Urinary bladder (tissue), 4 donors: ENCODE data around the gene SBK3. TPM values are rescaled to one million over a fixed set of nuclear protein-coding genes. Genes with fewer than 3 reads are reported as not detected.
"Not testable (repeated sequence)": the region's sequence is repeated elsewhere in the genome, so short reads cannot be mapped to it uniquely, and the experiment has no call there.

Source experiments
- DNase-seq: peaks from one replicate; pipeline ENCODE4 v3.0.0-alpha.2; 2015; ENCODE audit errors: extremely low spot score
- H3K27ac ChIP-seq: one replicate; pipeline ENCODE4 v1.5.1; 2013; ENCODE audit warnings: low read depth, mild to moderate bottlenecking, moderate library complexity
- H3K36me3 ChIP-seq: one replicate; pipeline ENCODE4 v1.6.1; 2013; ENCODE audit warnings: mild to moderate bottlenecking, moderate library complexity; ENCODE audit not compliant: insufficient read depth
- H3K4me1 ChIP-seq: one replicate; pipeline ENCODE4 v1.6.1; 2013; ENCODE audit warnings: mild to moderate bottlenecking, moderate library complexity; ENCODE audit not compliant: insufficient read depth
- H3K4me3 ChIP-seq: one replicate; pipeline ENCODE4 v1.5.1; 2013; ENCODE audit warnings: low read depth, low read length
- WGBS: extraction: QIAGEN DNeasy Blood & Tissue Kit; methylation state at CpG from one replicate; pipeline ENCODE4 v1.1.7; 2013; 5-methylcytosine and 5-hydroxymethylcytosine counted together
- polyA plus RNA-seq: library from polyadenylated mRNA; stranded (reverse); fragments of 200-250 nt; gene quantifications from one replicate; pipeline ENCODE4 v1.2.3, GENCODE V29; 2013
- total RNA-seq: library from RNA; depleted of rRNA; stranded (reverse); fragments of >200 nt; gene quantifications from one replicate; pipeline ENCODE4 v1.2.3, GENCODE V29; 2014
- donor health status: healthy with polysubstance abuse.
- donor health status: healthy.

SBK3 gene
- total and polyA plus RNA-seq, 2 donors, result 0.72 TPM; not detected in 1

- no peaks in the 10 kb centered on the region for H3K4me1 ChIP-seq
- no peak for DNase-seq
- WGBS, result 35% methylated on average over 12 of the region's 12 CpGs
These were observed 35.9 kb upstream of the SBK3 start for GRCh38 chr19:55581145-55581822.

DNA sequence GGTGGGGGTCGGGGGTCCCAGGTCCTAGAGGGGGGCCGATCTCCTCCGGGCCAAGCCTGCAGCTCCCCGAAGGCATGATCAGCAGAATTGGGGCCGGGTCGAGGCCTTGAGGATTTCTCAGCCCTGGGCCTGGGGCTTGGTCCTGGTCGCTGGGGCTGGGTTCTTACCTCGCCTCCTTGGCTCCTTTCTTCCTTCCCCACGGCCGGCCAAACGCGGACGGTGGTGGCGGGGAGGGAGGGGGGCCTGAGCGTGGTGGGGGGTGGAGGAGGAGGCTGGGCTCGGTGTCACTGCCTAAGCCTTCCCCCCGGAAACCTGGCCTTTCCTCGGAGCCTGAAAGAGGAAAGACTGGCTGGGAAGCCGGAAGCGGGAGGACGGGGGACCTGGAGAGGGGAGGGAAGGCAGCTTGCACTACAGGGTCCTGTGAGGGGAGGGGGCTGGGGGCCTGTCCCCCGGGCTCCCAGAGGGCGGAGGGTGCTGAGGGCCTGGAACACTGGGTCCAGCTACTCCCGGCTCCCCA, 35.3 kb upstream of the SBK3 start, which contains the start of gene ZNF579:
Gene ZNF579 (minus strand): TSS at position 221 of the 517 bp plus-strand sequence. CDS start 1,209 bp downstream, outside the sequence.
- H3K4me1 ChIP-seq, result no peaks in the 10 kb centered on the region
- peaks cover 3% of the 10 kb centered on the region for H3K36me3 ChIP-seq
- peak within 1 kb of the TSS; percentile 77 for H3K27ac ChIP-seq
- peak within 1 kb of the TSS; percentile 69 for H3K4me3 ChIP-seq
- no peak for DNase-seq
- 1% methylated on average over 24 of the region's 24 CpGs for WGBS

More at GRCh38 chr19:55581145-55581822, 35.9 kb upstream of the SBK3 start:
- peaks cover 3% of the 10 kb centered on the region for H3K36me3 ChIP-seq
- H3K4me3 ChIP-seq, result peak overlapping the region; percentile 69
- no peak overlapping the region for H3K27ac ChIP-seq

DNA sequence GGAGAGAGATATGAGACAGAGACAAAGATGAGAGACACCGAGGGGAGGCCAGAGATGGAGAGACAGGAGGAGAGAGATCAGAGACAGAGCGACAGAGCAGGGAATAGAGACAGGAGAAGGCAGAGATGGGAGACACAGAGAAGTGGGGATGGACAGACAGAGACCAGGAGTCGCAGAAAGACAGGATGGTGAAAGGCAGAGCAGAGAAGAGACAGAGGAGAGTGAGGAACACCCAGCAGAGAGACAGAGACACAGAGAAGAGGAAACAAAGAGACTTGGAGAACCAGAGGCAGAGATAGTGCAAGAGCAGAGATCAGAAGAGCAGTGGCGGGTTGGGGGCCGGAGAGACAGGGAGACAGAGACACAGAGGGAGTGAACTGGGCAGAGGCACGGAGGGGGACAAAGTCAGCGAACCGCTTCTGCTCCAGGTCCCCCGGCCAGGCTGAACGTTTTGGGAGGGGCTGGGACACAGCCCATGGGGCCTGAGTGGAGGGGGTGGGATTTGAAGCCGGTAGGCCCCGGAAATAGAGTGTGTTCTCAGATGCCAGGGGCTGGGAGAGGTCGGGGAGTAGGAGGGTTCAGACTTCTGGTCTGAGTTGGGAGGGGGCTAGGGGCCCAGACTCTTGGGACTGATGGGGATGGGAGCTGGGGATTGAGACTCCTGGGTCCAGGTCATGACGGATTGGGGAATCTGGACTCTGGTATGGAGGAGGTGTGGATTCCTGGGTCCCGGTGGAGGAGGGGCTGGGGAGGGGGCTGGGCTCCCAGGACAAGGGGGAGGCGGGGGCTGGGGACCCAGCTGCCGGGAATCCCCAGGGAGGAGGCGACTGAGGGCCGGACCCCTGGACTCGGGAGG, 34.7 kb upstream of the SBK3 start:
- H3K27ac ChIP-seq, result peak overlapping the region; percentile 77
- H3K4me3 ChIP-seq, result peak overlapping the region; percentile 69
- no peaks in the 10 kb centered on the region for H3K4me1 ChIP-seq
- no peak for DNase-seq
- peaks cover 3% of the 10 kb centered on the region for H3K36me3 ChIP-seq
- WGBS, result 9% methylated on average over 20 of the region's 20 CpGs

DNA sequence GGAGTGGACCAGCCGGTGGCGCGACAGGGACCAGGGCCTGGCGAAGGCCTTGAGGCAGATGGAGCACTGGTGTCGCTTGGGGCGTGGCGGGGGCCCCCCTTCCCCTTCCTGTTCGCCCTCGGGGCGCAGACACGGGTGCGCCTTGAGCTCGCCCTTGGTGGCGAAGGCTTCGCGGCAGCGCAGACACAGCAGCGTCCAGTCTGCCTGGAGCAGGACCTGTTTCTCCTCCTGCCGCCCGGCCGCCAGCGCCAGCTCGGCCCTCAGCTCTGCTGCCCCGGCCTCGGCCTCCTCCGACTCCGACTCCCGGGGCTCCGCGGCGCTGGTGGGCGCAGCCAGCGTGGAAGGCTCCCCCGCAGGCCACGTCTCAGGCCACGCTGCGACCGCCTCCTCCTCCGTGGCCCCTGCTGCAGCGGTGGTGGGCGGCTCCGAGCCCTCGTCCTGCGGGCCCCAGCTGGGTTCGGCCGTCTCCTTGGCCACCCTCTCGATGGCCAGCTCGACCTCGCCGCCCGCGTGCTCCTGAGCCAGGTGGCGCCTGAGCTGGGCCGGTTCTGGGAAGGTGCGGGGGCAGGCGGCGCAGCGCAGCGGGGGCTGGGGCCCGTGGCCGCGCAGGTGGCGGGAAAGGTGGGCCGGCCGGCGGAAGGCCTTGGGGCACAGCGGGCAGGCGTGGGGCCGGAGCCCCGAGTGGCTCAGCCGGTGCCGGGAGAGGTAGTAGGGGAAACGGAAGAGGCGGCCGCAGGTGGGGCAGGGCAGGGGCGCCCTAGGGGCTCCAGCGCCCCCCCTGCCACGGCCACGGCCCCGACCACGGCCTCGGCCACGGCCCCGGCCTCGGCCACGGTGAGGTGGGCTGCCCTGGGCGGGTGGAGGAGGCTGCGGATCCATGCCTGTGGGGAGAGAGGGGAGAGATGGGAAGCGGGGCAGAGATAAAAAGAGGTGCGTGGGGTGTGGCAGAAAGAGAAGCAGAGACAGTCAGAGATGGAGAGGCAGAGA, 33.7 kb upstream of the SBK3 start:
- H3K4me1 ChIP-seq, result no peaks in the 10 kb centered on the region
- 94% methylated on average over 90 of the region's 90 CpGs for WGBS
- DNase-seq, result no peak
- H3K36me3 ChIP-seq, result peaks cover 3% of the 10 kb centered on the region
- H3K27ac ChIP-seq, result no peak overlapping the region
- peak overlapping the region; percentile 69 for H3K4me3 ChIP-seq

DNA sequence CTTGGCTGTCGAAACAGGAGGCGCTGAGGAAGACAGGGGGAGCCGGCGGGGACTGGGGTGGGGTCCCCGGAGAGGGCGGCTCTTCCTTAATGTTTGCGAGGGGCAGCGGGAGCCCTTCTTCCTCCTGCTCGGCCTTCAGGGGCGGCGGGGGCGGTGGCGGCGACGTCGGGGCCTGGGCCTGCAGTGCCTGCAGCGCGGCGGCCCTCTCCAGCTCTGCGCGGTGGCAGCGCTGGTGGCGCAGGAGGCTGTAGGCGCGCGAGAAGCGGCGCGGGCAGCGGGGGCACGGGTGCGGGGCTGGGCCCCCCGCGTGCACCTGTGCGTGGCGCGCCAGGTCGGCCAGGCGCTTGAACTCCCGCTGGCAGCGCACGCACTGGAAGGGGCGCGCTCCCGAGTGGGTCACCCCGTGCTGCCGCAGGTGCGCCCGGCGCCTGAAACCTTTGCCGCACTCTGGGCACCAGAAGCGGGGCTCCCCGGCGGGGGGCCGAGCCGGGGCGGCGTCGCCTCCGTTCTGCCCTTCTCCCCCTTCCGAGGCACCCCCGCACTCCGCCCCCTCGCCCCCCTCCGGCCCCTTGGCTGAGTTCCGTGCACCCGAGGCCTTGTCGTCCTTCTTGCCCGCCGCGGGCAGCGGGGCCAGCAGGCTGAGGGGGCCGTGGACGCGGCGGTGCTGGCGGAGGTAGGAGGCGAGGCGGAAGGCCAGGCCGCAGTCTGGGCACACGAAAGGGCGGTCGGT, 32.9 kb upstream of the SBK3 start:
- Histone ChIP-seq H3K36me3 (peaks cover 3% of the 10 kb centered on the region), H3K27ac (no peak overlapping the region), H3K4me3 (no peak overlapping the region), H3K4me1 (no peaks in the 10 kb centered on the region)
- WGBS, result 95% methylated on average over 83 of the region's 83 CpGs
- DNase-seq, result no peak

- WGBS, result 90% methylated on average over 5 of the region's 5 CpGs
- DNase-seq, result no peak
- Histone ChIP-seq H3K36me3 (peaks cover 3% of the 10 kb centered on the region), H3K4me1 (no peaks in the 10 kb centered on the region), H3K4me3 (no peak overlapping the region), H3K27ac (no peak overlapping the region)
These were observed 31.4 kb upstream of the SBK3 start for GRCh38 chr19:55576746-55577145.

DNA sequence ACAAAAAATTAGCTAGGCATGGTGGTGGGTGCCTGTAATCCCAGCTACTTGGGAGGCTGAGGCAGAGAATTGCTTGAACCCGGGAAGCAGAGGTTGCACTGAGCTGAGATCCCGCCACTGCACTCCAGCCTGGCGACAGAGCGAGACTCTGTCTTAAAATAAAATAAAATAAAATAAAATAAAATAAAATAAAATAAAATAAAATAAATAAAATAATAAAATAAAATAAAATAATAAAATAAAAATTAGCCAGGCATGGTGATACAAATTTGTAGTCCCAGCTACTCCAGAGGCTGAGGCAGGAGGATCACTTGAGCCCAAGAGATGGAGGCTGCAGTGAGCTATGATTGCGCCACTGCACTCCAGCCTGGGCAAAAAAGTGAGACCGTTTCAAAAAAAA, 28.6 kb upstream of the SBK3 start:
- not testable (repeated sequence) for H3K27ac ChIP-seq, H3K4me1 ChIP-seq, H3K4me3 ChIP-seq, H3K36me3 ChIP-seq, DNase-seq
- WGBS, result 90% methylated on average over 6 of the region's 6 CpGs

GRCh38 chr19:55569477-55569876, 24.1 kb upstream of the SBK3 start:
- not testable (repeated sequence) for H3K4me3 ChIP-seq, H3K27ac ChIP-seq, H3K4me1 ChIP-seq, DNase-seq, H3K36me3 ChIP-seq
- WGBS, result 91% methylated on average over 5 of the region's 5 CpGs

- Histone ChIP-seq H3K4me3 (no peak overlapping the region), H3K4me1 (no peaks in the 10 kb centered on the region), H3K36me3 (no peaks in the 10 kb centered on the region), H3K27ac (no peak overlapping the region)
- no peak for DNase-seq
These were observed 22.5 kb upstream of the SBK3 start for GRCh38 chr19:55567708-55568328.

- WGBS, result 27% methylated on average over 9 of the region's 9 CpGs
- no peaks in the 10 kb centered on the region for H3K4me1 ChIP-seq
- H3K27ac ChIP-seq, result no peak overlapping the region
- no peaks in the 10 kb centered on the region for H3K36me3 ChIP-seq
- no peak for DNase-seq
- H3K4me3 ChIP-seq, result no peak overlapping the region
These were observed 21.5 kb upstream of the SBK3 start for GRCh38 chr19:55566823-55567222.

DNA sequence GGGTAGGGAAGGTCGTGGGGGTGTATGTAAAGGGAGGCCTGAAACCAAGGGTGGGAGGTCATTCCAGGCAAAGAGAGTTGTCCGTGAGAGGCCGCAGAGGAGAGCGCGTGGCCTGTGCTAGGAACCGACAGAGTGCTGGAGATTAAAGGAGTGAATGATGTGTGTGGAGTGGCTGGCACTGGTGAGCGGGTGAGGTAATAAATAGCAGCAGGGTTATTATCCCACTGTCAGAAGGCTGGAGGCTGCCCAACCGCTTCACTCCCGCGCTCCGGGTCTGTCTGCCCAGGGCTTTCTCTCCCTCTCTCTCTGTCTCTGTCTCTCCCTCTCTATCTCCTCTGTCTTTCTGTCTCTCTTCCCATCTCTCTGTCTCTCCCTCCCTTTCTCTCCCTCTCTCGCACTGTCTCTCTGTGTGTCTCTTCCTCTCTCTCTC, 17.9 kb upstream of the SBK3 start:
- Histone ChIP-seq H3K4me1 (no peaks in the 10 kb centered on the region), H3K27ac (no peak overlapping the region), H3K36me3 (no peaks in the 10 kb centered on the region), H3K4me3 (no peak overlapping the region)
- no peak for DNase-seq
- WGBS, result 35% methylated on average over 12 of the region's 12 CpGs

DNA sequence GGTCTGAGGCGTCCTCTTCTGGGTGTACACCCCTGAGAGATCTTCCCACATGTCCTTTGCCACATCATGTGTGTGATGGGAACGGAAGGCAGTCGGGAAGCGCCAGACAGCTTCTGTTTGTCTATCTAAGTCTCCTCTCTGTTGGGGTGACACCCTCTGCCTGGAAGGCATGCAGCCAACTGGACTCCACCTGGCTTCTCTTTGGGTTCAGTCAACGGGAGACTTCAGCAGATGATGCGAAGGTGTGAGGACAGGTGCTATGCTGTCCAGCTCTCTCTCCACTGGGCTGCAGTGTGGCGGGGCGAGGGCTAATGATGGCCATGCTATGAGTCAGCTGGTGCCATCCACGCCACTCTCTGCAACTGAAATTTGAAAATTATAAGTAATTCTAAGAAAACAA, 14.3 kb upstream of the SBK3 start:
- no peak for DNase-seq
- H3K4me3 ChIP-seq, result no peak overlapping the region
- 79% methylated on average over 9 of the region's 9 CpGs for WGBS
- no peak overlapping the region for H3K27ac ChIP-seq
- no peaks in the 10 kb centered on the region for H3K36me3 ChIP-seq
- no peaks in the 10 kb centered on the region for H3K4me1 ChIP-seq
